NCI-H2107 (cell line): ENCODE measurements around the gene KRCC1.
"Not testable (repeated sequence)": the region's sequence is repeated elsewhere in the genome, so short reads cannot be mapped to it uniquely, and the experiment has no call there.

Source experiments
- DNase-seq: peaks from one replicate; lab custom pipeline; 2025; lab: John Stamatoyannopoulos, UW

Gene KRCC1

DNA sequence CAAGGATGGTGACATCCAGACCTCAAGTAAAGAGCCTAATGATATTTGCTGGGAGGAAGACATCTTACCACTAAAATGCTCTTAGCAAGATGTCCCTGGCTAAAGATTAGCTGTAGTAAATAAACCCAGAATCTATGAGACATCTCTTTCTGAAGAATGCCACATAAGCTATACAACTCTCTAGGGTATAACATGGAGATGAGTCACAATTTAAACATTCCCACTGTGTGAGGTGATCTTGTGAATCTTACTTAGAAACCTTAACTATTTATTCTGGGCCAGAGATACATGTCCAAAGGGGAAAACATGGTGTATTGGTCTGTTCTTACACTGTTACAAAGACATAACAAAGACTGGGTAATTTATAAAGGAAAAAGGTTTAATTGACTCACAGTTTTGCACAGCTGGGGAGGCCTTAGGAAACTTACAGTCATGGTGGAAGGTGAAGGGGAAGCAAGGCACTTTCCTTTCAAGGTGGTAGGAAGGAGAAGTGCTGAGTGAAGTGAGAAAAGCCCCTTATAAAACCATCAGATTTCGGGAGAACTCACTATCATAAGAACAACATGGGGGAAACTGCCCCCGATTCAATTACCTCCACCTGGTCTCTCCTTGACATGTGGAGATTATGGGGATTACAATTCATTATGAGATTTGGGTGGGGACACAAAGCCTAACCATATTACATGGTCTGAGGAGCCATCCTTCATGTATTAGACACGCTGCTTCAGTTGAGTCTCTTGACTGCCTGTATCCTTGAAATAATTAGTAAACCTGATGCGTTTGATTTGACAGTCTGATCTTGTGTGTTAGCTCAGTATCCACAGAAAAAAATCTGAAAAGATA is 17.1 kb downstream of the KRCC1 start:
- no peak for DNase-seq

GRCh38 chr2:88036606-88037005 is 19.0 kb downstream of the KRCC1 start:
- no peak for DNase-seq

DNA sequence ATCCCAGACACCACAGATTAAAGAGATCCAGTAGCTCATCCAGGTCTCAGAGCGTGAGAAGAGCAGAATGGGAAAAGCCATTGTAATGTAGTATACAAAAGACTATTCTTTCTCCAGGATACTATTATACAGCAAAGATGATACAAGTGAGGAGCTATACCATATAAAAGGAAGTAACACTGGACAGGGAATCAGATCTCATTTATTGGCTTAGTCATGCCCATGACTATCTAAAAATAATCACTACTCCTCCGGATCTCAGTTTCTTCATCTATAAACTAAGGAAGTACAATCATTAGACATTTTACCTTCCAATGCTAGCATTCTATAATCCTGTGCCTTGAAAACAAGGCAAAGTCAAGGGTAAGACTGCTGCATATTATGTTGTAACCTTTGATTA is 19.4 kb downstream of the KRCC1 start:
- no peak for DNase-seq

GRCh38 chr2:88032070-88032702 is 23.4 kb downstream of the KRCC1 start:
- DNase-seq, result no peak

- no peak for DNase-seq
Measured at GRCh38 chr2:88028931-88029330, 26.7 kb downstream of the KRCC1 start.

DNA sequence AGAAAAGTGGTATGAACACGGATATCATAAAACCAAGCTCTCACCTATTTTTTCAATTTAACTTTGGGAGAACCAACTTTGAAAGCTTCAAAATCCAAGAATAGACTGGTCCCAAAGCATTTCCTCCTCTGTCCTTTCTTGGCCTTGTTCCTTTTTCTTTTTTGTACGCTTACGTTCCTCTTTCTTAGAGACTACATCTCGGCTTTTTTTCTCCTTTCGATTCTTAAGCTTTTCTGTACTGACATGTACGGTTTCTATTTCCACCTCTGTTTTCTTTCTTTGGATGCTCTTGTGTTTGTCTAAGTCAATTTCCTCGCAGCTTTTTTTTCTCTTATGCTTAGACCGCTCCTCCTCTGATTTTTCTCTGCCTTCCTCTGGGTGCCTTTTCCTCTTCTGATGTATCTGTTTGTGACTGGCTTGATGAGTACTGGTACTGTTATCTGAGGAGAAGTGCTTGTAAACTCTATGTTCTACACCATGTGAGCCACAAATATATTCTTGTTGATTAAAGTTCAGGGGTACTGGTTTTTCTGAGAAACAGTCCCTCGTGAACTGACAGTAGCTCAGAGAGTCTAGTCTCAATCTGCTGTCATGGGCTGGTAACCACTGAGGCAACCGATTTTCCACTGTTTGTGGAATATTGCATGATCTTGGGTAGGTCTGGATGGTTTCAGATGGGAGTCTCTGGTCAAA is 27.7 kb downstream of the KRCC1 start:
- no peak for DNase-seq

- DNase-seq, result no peak
Measured at GRCh38 chr2:88024509-88024908, 31.1 kb downstream of the KRCC1 start.

DNA sequence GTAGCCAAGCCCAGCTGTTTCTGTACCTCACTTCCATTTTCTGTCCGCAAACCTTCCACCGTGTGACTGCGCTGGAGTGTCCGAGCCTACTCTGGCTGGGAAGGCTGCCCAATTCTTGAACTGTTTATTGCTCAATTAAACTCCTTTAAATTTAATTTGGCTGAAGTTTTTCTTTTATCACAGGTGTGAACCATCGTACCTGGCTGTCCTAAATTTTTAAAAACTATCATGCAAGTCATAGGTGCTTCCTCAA is 33.0 kb downstream of the KRCC1 start:
- no peak for DNase-seq

DNA sequence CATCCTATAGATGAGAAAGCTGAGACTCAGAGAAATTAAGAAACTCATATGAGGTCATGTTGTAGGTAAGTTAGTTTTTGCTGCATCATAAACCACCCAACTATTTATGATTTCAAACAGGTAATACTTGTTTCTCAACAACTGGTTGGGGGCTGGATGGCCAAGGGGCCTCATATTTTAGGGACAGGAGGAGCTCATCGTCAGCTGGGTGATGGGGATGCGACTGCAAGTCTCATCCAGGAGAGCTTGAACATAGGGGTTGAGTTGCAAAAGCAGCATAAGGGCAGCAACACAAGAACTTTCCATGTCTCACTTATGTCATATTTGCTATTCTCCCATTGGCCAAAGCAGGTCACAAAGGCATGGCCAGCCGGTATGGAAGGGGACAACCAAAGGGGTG is 35.6 kb downstream of the KRCC1 start:
- no peak for DNase-seq

- no peak for DNase-seq
Measured at GRCh38 chr2:88018909-88019308, 36.7 kb downstream of the KRCC1 start.

DNA sequence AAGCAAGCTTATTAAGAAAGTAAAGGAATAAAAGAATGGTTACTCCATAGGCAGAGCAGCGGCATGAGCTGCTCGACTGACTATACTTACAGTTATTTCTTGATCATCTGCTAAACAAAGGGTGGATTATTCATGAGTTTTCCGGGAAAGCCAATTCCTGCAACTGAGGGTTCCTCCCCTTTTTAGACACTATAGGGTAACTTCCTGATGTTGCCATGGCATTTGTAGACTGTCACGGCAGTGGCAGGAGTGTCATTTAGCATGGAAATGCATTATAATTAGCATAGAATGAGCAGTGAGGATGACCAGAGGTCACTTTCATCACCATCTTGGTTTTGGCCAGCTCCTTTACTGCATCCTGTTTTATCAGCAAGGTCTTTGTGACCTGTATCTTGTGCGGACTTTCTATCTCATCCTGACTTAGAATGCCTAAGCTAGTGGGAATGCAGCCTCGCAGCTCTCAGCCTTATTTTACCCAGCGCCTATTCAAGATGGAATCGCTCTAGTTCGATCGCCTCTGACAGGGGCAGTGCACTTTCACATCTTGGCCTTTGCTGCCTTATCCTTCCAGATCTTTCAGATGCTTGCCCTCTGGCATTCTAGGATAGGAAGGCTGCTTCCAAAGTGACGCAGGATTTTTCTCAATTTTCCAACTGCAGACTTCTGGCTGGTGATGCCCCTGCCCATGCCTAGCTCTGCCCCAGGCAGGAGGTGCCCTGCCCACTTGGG is 37.3 kb downstream of the KRCC1 start:
- not testable (repeated sequence) for DNase-seq

- not testable (repeated sequence) for DNase-seq
Measured at GRCh38 chr2:88017780-88018038, 37.9 kb downstream of the KRCC1 start.

GRCh38 chr2:88016960-88017779 is 38.4 kb downstream of the KRCC1 start:
- DNase-seq, result peak; percentile 39

DNA sequence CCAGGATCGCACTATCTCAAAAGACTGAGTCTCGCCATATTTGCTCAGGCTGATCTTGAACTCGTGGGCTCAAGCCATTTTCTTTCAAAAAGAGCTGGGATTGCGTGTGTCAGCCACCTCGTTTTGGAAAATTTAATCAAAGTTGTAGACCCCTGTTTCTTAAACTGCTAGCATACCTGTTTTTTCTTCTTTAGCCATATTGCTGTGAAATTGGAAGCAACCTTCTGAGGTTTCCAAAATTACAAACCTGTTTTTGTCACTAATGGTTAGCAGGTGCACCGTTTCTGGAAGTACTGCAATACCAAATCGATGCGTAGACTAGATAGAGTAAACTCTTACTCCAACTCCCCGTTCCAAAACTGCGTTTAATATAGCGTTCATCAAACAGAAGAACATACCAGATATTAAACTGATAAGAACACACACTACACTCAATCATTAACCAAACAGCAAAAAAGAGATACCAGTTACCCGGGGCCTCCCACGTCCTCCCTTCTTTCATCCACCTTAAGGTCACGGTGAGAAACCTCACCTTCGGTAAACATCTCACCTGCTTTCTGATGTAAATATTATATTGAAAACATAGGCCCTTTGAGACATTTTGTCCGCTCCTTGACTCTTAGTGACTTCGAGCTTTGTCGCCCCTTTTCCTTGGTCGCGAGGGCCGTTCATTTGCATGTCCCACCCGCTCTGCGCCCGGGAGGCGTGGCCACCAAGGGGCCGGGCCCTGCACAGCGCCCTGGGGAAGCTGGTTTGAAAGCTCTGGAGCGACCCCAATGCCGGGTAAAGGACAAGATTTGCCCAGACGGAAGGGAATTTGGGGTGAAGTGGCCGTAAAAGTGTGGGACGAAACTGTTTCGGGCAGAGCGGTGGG is 39.3 kb downstream of the KRCC1 start, which contains the start of gene RNU2-63P:
Gene RNU2-63P (minus strand): TSS at position 462 of the 874 bp plus-strand sequence.
- peak; percentile 44 for DNase-seq

DNA sequence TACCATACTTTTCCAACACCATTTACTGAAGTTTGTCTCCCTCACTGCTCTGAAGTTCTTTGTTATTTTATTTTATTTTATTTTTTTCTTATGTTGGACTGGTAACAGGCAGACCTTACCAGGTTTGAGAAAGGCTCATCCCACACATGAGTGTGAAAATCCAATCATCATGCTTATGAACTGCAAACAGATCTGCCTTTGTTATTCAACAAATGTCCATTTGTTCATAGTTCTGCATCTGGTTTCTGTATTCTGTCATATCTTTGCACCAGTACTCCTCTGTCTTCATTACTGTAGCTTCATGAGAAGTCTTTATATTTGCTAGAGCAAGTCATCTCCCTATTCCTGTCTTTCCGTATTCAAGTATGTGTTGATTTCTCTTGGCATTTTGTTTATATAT is 44.6 kb downstream of the KRCC1 start:
- no peak for DNase-seq

GRCh38 chr2:88010136-88010535 is 45.4 kb downstream of the KRCC1 start:
- no peak for DNase-seq

DNA sequence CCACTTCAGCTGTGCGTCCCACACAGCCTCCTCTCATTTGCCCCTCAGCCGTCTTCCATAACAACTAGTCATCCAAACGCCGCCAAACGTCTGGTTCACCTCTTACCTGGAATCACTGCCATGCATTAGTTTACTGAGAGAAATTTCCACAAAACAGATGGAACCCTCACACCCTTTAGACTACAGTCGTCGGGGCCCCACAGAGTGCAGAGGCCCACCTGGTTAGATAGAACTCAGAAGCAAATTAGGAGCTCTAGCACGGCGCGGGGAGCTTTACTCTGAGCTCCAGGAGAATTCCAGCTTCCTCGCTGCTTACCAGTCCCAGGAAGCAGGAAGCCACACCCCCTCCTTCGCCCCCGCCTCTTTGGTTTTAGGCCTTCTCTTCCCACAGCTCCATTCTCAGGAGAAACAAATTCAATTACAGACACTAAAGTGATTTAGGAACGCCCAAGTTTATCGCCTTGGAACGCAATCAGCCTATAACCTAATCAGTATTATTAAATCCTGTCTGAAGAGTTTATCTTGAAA is 48.6 kb downstream of the KRCC1 start:
- no peak for DNase-seq

DNA sequence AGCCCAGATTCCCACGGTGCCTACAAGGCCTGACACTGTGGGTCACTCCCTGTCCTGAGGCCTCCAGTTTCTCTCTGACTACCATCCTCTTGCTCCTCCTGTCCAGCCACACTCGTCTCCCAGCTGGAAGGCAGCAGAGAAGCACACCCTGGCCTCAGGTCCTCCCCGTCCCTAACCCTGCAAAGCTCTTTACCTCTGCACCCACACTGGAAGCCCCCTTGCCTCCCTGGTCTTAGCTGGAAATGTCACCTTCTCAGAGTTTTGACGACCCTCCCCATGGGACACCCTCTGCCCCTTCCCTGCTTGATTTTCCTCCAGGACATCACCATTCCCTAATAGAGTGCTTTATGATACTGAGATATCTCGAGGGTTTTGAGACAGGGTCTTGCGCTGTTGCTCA is 49.8 kb downstream of the KRCC1 start:
- no peak for DNase-seq

DNA sequence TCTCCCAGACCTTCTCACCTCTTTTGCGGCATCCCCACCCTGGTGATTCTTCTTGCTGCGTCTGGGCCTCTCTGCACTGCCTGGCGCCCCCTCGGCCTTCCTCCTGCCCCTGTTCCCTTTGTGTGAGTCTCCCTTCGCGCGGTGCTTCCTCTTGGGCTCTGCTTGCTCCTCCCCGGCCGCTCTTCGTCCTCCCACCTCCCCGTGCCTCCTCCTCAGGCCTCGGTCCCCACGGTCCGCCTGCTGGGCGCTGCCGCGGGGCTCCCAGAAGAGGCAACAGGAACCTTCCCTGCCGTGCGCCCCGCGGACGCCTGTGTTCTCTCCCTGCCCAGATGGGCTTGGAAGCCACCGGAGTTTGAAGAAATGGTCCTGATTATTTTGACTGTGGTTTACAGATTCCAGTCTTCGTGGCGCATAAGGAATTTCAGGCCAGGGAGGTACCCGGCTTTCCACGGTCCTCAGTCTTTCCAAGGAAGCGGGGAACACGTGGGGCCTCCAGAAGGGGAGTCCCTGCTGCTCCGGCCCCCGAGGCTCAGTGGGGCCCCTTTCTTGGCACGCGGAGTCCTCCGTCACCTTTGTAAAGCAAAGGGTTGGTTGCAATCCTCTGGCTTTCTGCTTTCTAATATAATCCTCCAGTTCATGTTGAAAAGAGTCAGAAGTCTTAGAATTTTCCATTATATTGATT is 52.4 kb downstream of the KRCC1 start:
- DNase-seq, result no peak

DNA sequence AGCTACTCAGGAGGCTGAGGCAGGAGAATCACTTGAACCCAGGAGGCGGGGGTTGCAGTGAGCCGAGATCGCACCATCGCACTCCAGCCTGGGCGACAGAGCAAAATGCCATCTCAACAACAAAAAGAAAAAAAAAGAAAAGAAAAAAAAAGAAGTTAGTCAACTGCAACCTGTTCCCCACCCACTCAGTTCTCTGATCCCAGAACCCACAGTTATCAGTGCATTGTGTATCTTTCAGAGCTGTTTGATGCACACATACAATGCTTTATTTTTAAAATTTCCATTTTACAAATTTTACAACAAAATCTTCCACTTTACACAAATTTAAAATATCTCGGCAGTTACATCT is 53.2 kb downstream of the KRCC1 start:
- DNase-seq, result no peak
